GM18511 (cell line): ENCODE results near the gene PON2.

Experiments
- ATAC-seq: cut with Tn5 transposase; IDR thresholded peaks from one replicate; pipeline ENCODE4 v1.9.1; 2021; ENCODE audit warnings: mild to moderate bottlenecking, moderate library complexity; ENCODE audit not compliant: unreplicated experiment

The PON2 gene

GRCh38 chr7:95446618-95447017 is 11.8 kb upstream of the PON2 start:
- no peak for ATAC-seq

GRCh38 chr7:95444796-95445195 is 10.0 kb upstream of the PON2 start:
- no peak for ATAC-seq

- ATAC-seq, result no peak
Measured at GRCh38 chr7:95441042-95441823, 6.4 kb upstream of the PON2 start.

GRCh38 chr7:95440394-95441038 is 5.7 kb upstream of the PON2 start:
- no peak for ATAC-seq

- no peak for ATAC-seq
Measured at GRCh38 chr7:95436407-95436806, 1.6 kb upstream of the PON2 start.

- ATAC-seq, result peak; percentile 1
Measured at GRCh38 chr7:95435422-95435780, 573 bp upstream of the PON2 start.

GRCh38 chr7:95433952-95434556 is 774 bp downstream of the PON2 start:
- no peak for ATAC-seq

GRCh38 chr7:95433129-95433528 is 1.7 kb downstream of the PON2 start:
- ATAC-seq, result no peak

GRCh38 chr7:95432606-95433005 is 2.2 kb downstream of the PON2 start:
- ATAC-seq, result no peak

GRCh38 chr7:95430864-95431263 is 4.0 kb downstream of the PON2 start:
- ATAC-seq, result no peak

- no peak for ATAC-seq
Measured at GRCh38 chr7:95429241-95429990, 5.4 kb downstream of the PON2 start.

- no peak for ATAC-seq
Measured at GRCh38 chr7:95427914-95428516, 6.8 kb downstream of the PON2 start.

GRCh38 chr7:95427166-95427565 is 7.7 kb downstream of the PON2 start:
- ATAC-seq, result no peak

- no peak for ATAC-seq
Measured at GRCh38 chr7:95425694-95426093, 9.1 kb downstream of the PON2 start.

GRCh38 chr7:95424716-95425115 is 10.1 kb downstream of the PON2 start:
- ATAC-seq, result no peak

- ATAC-seq, result peak; percentile 32
Measured at GRCh38 chr7:95421847-95422444, 12.9 kb downstream of the PON2 start.

- peak; percentile 44 for ATAC-seq
Measured at GRCh38 chr7:95421000-95421846, 13.6 kb downstream of the PON2 start.

GRCh38 chr7:95412075-95412474 is 22.8 kb downstream of the PON2 start:
- ATAC-seq, result no peak

- ATAC-seq, result no peak
Measured at GRCh38 chr7:95411666-95412065, 23.2 kb downstream of the PON2 start.

GRCh38 chr7:95411036-95411435 is 23.8 kb downstream of the PON2 start:
- no peak for ATAC-seq
